Activated CD4-positive, alpha-beta T cell treated with anti-CD3 and anti-CD28 coated beads for 1 hour (primary cell): ENCODE results near the gene SLC8A1.

Experiments used
- DNase-seq: peaks from one replicate; pipeline ENCODE4 v3.0.0-alpha.2; 2020

Gene SLC8A1

DNA sequence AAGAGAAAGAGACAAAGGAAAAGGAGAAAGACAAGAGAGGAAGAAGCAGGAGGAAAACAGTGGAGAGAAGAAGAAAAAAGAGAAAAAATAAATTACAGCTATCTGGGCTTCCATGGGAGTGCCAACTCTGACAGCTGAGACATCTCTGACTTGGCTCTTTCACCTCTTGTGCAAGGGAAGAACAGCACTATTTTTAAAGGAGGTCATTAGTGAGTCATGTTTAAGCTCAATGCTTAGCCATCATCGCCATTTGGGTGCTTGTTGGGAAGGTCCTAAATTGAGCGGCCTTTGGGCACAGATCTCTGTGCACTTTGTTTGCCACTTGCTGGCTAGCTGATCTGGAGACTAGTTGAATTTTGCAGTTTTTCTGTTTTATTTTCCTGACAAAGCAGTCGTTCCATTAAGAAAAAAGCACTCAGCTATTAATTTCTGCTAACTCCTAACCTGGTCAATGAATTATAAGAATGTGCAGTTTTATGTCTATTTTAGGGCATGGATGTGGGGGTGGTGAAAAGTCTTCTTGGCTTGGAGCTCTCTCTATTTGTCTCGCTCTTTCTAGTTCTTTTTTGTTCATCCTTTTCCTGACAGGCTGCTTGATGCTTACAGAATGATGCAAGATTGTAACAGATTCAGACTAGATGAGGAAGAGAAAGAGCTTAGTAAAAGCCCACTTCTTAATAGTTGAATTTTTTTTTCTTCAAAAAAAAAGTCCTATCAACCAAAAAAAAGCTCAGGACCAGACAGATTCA, 231.5 kb downstream of the SLC8A1 start:
- DNase-seq, result no peak

- no peak for DNase-seq
Observed at GRCh38 chr2:40219141-40219540, 232.7 kb downstream of the SLC8A1 start.

DNA sequence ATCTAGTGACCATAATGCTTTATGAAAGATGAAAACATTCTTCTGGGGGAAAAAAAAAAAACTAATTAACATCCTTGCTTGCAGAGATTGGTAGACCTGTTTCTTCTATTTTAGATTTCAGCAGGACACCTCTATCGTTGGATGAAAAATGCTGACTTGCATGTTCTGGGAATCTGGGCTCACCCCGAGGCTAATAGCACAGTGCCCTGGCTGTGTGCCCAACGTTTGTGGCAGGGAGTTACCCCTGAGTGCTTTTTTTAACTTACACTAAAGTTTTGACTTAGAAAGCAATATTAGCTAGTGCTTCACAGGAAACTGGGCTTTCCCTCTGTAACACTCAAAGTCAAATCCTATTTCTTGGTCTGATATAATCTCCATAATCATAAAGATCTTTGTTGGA, 233.2 kb downstream of the SLC8A1 start:
- DNase-seq, result no peak

GRCh38 chr2:40213619-40214018, 238.3 kb downstream of the SLC8A1 start:
- no peak for DNase-seq

GRCh38 chr2:40213071-40213470, 238.8 kb downstream of the SLC8A1 start:
- DNase-seq, result no peak

GRCh38 chr2:40210968-40211353, 240.9 kb downstream of the SLC8A1 start:
- no peak for DNase-seq

GRCh38 chr2:40210344-40210967, 241.4 kb downstream of the SLC8A1 start:
- DNase-seq, result no peak

DNA sequence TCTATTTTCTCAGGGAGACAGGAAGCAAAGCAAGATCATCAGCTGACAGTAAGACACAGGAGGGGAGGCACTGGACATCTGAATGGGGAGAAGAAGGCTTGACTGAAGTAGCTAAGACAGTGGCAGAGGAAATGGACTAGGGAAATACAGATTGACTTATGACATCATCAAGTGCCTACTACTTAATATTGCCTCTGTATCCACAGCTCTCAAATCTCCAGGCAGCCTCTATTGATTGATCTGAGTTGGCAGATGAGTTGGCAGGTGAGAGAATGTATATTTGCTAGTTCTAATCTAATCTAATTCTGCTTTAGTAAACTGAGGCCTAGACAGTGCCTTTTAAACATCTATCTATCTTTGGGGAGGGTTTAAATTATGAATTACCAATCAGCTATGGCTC, 242.1 kb downstream of the SLC8A1 start:
- DNase-seq, result no peak

- no peak for DNase-seq
Observed at GRCh38 chr2:40208463-40208862, 243.4 kb downstream of the SLC8A1 start.

GRCh38 chr2:40204268-40204667, 247.6 kb downstream of the SLC8A1 start:
- no peak for DNase-seq

- no peak for DNase-seq
Observed at GRCh38 chr2:40202798-40203400, 249.0 kb downstream of the SLC8A1 start.

DNA sequence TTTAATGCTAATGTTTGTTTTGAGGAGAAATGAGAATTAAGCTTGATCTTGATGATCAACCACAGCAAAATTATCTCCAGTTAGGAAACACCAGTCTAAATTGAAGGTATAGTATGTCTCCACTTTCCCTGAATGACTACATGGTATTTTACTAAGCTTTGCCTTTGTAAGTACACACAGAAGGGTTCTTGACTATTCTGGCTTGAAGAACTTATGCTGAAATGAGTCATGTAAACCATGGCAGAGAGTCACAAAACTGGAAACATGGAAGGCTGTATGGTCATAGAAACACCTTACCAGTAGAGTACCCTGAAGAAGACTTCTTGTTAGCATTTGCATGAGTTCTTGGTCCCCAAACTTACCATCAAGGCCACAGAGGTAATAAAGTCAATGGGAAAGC, 250.5 kb downstream of the SLC8A1 start:
- DNase-seq, result no peak

DNA sequence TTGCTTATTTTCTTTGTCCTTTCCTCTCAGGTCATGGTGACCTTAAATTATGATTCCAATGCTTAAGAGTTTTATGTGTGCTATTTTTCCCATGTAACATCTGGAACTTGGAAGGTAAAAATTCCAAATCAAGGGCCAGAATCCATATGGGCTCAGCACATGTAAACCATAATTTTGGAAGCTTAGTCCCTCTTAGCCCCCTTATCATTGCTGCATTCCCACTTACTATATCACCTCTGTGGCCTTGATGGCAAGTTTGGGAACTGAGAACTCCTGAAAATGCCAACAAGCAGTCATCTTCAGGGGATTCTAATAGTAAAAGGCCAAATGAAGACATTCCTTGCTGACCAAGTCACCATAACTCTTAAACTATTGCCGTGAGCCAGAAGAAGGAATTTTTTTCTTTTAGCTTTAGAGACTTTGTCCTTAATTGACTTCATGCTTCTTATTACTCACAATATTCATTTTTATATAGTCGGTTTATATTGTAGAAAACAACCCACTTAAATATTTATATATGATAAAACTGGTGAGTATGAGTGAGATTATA, 251.4 kb downstream of the SLC8A1 start:
- DNase-seq, result no peak

DNA sequence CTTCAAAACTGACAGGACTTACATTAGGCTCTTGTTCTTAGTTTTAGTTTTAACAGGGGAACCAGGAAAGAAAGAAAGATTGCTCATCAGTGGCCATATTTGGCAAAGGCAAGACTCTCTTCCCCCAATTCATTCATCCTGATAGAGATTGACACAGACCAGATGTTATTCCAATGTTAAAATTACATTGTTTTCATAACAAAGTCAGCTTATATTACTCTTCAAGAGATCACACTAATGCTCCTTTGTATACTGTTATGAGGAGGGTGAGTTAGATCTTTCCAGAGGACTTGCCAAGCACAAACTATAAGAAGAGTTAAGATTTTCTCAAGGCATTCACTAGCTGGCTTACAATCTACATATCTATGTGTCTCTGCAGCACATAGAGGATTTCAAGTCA, 252.1 kb downstream of the SLC8A1 start:
- DNase-seq, result no peak

DNA sequence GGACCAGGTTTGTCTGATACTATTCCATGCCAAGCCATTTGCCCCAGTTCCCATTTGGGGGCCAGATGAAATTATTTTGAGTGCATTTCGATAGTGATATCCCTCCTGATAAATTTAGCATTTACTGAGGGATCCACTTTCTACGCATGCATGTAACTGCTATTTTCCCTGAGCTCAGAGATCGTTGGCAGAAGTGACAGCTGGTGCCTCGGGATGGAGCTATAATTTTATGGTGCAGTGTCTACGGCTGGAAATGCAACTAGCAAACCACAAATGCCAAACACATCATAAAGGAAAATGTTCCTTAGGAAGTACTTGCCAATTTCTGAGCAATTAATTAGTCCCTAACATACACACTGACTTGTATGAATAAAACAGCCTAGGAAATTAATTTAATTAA, 254.8 kb downstream of the SLC8A1 start:
- no peak for DNase-seq

DNA sequence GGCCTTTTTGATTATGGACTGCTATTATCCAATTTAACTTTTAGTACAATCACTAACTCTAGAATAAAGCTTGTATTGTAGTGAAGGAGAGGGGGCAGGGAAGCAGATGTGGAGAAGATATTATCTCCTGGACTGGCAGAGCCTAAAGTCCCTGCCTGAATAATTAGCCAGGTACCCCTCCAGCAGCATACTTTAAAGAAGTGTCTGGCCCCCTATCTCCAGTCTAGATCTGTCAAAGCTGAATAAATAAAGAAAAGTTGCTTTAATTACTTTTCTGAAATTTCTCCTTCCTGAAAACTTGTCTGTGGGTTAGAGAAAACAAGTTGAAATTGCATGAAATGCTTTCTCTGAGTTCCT, 258.2 kb downstream of the SLC8A1 start:
- no peak for DNase-seq

- DNase-seq, result no peak
Observed at GRCh38 chr2:40192864-40193669, 258.8 kb downstream of the SLC8A1 start.

DNA sequence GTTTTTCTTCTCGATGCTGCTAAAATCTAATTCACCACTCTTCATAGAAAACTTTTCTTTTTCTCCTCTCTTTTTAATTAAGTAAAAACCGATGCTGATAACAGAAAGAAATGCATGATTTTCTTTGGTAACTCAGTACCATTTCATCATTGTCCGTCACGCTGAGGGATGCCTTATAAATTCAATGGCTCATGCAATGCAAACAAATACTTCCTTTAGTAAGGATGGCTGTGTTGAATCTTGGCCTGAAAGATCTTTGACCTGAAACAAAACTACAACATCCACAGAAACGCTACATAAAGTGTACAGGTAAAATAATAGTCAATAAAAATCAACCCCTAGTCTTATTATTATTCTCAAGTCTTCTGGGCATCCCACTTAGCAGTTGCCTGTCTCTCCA, 261.4 kb downstream of the SLC8A1 start:
- DNase-seq, result no peak

- DNase-seq, result no peak
Observed at GRCh38 chr2:40189881-40190280, 262.0 kb downstream of the SLC8A1 start.

GRCh38 chr2:40187054-40187453, 264.8 kb downstream of the SLC8A1 start:
- no peak for DNase-seq

DNA sequence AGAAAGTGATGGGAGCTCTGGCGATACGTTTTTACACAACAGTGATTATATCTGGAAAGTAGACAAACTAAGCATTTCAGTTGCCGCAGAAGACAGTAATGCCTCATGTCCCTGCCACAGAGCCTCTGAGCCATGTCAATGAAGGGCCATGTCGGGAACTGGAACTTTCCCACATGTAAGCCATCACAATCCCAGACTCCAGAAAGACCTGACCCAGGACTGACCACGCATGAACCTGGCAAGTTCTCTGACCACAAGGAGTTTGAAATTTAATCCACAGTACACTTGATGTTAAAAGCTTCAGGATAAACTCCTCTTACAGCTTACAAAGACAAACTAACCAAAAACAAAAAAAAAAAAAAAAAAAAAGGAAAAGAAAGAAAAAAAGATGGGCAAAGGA, 267.3 kb downstream of the SLC8A1 start:
- DNase-seq, result no peak

GRCh38 chr2:40181855-40182254, 270.0 kb downstream of the SLC8A1 start:
- DNase-seq, result no peak

- DNase-seq, result no peak
Observed at GRCh38 chr2:40179801-40180200, 272.1 kb downstream of the SLC8A1 start.
